AG10803 (cell line): Measurements from ENCODE around the gene CLTC.

Source experiments
- DNase-seq: peaks from one replicate; pipeline ENCODE4 v3.0.0; 2010; ENCODE audit warnings: low read depth
- H3K4me3 ChIP-seq: 2 replicates; pipeline ENCODE4 v1.5.1; 2011; ENCODE audit warnings: mild to moderate bottlenecking, low read length, control low read depth
- TF ChIP-seq, protein P1 (sequence below): conservative IDR thresholded peaks from 2 replicates; pipeline ENCODE4 v1.5.1; 2011; ENCODE audit warnings: mild to moderate bottlenecking, low read length, control low read depth, inconsistent platforms

The CLTC gene

DNA sequence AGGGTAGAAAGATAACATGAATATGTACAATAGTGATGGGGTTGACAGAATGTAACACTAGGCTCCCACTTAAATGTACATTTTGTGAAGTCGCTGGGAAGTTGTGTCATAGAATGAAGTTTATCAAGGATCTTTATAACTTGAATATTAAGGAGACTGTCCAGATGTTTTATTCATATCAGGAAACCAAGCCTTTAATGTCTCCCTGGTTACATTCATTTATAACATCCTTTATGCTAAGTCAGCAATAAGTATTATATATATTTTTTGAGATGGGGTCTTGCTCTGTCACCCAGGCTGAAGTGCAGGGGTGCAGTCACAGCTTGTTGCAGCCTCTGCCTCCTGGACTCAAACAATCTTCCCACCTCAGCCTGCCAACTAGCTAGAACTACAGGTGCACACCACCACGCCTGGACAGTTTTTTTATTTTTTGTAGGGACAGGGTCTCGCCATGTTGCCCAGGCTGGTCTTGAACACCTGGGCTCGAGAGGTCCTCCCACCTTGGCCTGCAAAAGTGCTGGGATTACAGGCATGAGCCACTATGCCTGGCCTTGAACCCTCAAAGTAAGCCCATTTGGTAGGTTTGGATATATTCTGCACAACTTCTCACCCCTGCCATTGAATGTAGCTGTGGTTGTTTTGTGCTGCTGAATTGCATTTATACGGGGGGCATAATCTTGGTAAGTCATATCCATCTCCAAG lies 14.1 kb downstream of the CLTC start:
- no peak for DNase-seq
- TF ChIP-seq, protein P1, sequence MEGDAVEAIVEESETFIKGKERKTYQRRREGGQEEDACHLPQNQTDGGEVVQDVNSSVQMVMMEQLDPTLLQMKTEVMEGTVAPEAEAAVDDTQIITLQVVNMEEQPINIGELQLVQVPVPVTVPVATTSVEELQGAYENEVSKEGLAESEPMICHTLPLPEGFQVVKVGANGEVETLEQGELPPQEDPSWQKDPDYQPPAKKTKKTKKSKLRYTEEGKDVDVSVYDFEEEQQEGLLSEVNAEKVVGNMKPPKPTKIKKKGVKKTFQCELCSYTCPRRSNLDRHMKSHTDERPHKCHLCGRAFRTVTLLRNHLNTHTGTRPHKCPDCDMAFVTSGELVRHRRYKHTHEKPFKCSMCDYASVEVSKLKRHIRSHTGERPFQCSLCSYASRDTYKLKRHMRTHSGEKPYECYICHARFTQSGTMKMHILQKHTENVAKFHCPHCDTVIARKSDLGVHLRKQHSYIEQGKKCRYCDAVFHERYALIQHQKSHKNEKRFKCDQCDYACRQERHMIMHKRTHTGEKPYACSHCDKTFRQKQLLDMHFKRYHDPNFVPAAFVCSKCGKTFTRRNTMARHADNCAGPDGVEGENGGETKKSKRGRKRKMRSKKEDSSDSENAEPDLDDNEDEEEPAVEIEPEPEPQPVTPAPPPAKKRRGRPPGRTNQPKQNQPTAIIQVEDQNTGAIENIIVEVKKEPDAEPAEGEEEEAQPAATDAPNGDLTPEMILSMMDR = no peak
- H3K4me3 ChIP-seq = no peak overlapping the region

DNA sequence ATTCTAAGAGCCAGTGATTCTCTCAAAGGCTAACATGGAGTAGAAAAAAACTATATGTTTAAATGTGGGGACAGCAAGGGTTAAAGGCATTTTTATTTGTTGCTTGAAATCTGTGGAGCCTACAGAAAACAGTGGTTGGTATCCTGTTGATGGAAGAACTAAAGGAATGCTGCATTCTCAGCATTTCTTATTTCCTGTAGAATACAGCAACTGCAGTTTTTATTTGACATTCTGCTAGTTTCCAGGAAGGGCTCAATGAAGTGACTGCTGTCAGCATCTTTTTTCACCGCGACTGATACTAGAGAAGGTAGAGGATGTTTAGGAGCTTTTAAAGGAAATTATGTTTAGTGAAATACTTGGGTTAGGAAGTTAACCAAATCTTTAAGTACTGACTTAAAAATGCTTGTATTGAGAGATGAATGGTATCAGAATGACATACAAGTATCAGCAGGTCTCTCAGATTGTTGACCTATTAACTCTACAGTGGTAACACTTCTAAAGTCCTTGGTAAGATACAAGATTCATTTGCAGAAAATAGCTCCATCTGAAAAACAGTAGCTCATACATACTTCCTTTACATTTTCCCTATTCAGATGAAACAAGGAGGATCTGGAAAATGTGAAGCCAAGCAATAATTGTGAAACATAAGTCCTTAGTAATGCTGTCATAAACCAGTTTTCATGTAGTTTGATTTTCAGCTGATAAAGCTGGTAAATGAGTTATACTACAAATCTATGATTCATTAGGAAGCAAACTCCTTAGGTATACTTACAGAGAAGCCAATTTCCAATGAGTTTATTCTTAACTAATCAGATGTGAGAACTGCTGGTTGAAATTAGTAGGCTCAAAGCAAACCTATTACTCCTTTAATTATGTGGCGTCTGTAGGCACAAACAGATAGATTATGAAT lies 15.2 kb downstream of the CLTC start:
- TF ChIP-seq, protein P1 = no peak
- DNase-seq = no peak
- no peak overlapping the region for H3K4me3 ChIP-seq

DNA sequence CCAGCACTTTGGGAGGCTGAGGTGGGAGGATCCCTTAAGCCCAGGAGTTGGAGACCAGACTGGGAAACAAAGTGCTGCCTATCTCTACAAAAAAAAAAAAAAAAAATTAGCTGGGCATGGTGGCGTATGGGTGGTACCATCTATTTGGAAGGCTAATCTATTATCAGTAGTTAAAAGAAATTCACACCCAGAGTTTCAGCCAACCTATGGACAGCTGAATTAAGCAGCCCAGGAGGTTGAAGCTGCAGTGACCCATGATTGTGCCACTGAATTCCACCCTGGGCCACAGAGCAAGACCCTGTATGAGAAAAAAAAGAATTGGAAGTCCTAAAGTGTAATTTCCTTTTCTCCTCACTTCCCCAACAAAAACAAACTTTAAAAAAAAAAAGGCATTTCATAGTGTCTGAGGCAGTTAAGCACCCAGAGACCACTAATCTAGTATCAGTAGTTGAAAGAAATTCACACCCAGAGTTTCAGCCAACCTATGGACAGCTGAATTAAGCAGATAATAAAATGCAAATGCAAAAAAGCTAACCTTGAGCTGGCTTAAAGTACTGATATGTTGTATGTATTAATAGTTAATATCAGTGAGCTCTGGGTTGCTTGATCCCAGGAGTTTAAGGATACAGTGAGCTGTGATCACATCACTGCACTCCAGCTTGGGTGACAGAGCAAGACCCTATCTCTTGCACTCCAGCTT lies 18.1 kb downstream of the CLTC start:
- TF ChIP-seq, protein P1 = no peak
- H3K4me3 ChIP-seq = no peak overlapping the region
- no peak for DNase-seq

DNA sequence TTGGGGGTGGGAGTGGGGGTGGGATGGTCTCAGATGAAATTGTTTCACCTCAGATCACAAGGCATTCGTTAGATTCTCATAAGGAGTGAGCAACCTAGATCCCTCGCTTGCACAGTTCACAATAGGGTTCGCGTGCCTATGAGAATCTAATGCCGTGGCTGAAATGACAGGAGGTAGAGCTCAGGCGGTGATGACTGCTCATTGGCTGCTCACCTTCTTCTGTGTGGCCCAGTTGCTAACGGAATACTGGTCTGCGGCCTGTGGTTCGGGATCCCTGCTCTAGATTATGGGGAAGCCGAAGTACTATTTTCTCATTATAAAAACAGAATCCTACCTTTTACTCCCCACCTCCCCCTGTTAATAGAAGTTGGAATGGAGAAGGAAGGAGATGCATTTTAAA lies 18.9 kb downstream of the CLTC start:
- TF ChIP-seq, protein P1 = no peak
- DNase-seq = no peak
- no peak overlapping the region for H3K4me3 ChIP-seq

DNA sequence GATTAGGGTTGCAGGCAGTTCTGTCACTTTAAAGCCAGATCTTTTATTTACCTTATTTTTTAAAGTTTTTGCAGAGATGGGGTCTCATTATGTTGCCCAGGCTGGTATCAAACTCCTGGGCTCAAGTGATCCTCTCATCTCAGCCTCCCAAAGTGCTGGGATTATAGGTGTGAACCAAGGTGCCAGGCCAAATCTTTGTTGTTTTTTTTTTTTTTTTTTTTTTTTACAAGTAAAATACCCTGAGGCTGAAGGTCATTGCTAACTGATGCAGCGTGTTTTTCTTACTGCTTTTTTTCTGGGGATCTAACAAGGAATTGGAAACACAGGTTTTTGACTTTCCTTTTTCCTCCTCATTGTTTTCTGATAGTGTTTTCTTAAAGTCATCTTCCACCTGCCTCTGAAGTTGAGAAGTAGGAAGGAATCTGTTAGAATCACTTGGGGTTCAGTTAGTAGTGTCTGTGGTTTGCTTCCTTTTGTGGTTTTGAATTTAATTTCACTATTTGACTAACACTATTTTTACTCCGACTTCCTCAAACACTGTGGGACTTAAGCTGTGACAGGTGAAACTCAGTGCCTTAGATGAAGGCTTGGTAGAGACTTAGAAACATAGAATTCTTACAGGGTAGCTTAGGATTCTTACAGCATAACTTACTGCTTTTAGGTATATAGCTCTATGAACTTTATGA lies 22.2 kb downstream of the CLTC start:
- DNase-seq = no peak
- no peak overlapping the region for H3K4me3 ChIP-seq
- TF ChIP-seq, protein P1 = no peak

DNA sequence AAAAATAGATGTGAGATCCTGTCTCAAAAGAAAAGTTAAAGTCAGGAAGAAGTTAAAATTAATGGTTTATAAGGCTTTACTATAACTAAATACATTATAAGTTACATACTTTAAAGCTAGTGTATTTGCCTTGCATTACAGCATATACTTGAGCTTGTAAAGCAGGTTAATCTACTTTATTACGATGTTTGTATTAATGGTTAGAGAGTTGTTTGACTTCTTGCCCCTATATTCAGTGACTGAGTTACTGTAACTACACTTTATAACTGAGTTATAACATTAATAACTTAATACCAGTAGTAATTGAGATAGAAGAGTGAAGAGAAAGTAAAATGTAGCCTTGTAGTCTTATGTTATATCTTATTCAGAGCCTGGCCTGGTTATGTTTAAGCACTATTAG lies 22.9 kb downstream of the CLTC start:
- no peak for DNase-seq
- TF ChIP-seq, protein P1 = no peak

More for the DNA sequence above, 22.9 kb downstream of the CLTC start:
- H3K4me3 ChIP-seq = no peak overlapping the region
